Activated CD8-positive, alpha-beta memory T cell treated with anti-CD3 and anti-CD28 coated beads, Interleukin-2, amount 50 U/mL, for 48 hours (primary cell): Measurements from ENCODE around the gene MB21D2.
A peak's percentile ranks its signal among the peaks of the same experiment; 100 is the strongest.
"Not testable (repeated sequence)": the region's sequence is repeated elsewhere in the genome, so short reads cannot be mapped to it uniquely, and the experiment has no call there.

Experiments used
- DNase-seq: peaks from one replicate; pipeline ENCODE4 v3.0.0-alpha.2; 2020

MB21D2 gene

GRCh38 chr3:192917404-192918274, at the start of gene MB21D2:
Gene MB21D2, minus strand, starts transcription at chr3:192917856. Its CDS starts 16 bp downstream, at chr3:192917840.
- peak; percentile 76 for DNase-seq

- DNase-seq, result not testable (repeated sequence)
These were observed 47.5 kb upstream of the MB21D2 start for GRCh38 chr3:192964959-192965719.

GRCh38 chr3:192959773-192960172, 42.1 kb upstream of the MB21D2 start:
- no peak for DNase-seq

- DNase-seq, result no peak
These were observed 40.7 kb upstream of the MB21D2 start for GRCh38 chr3:192958219-192958872.

GRCh38 chr3:192957441-192958021, 39.9 kb upstream of the MB21D2 start:
- no peak for DNase-seq

- no peak for DNase-seq
These were observed 36.3 kb upstream of the MB21D2 start for GRCh38 chr3:192953926-192954325.

- no peak for DNase-seq
These were observed 29.8 kb upstream of the MB21D2 start for GRCh38 chr3:192947421-192947820.

- DNase-seq, result no peak
These were observed 25.7 kb upstream of the MB21D2 start for GRCh38 chr3:192943393-192943792.

GRCh38 chr3:192942625-192943024, 25.0 kb upstream of the MB21D2 start:
- no peak for DNase-seq

- no peak for DNase-seq
These were observed 22.5 kb upstream of the MB21D2 start for GRCh38 chr3:192940129-192940528.

GRCh38 chr3:192935441-192935840, 17.8 kb upstream of the MB21D2 start:
- no peak for DNase-seq

GRCh38 chr3:192933779-192934460, 16.3 kb upstream of the MB21D2 start:
- no peak for DNase-seq

GRCh38 chr3:192933259-192933658, 15.6 kb upstream of the MB21D2 start:
- DNase-seq, result no peak

GRCh38 chr3:192931825-192932224, 14.2 kb upstream of the MB21D2 start:
- DNase-seq, result no peak

GRCh38 chr3:192930577-192930976, 12.9 kb upstream of the MB21D2 start:
- no peak for DNase-seq

GRCh38 chr3:192929755-192930547, 12.3 kb upstream of the MB21D2 start:
- DNase-seq, result no peak

GRCh38 chr3:192929146-192929545, 11.5 kb upstream of the MB21D2 start:
- no peak for DNase-seq

GRCh38 chr3:192928720-192929119, 11.1 kb upstream of the MB21D2 start:
- no peak for DNase-seq

GRCh38 chr3:192928016-192928415, 10.4 kb upstream of the MB21D2 start:
- DNase-seq, result no peak

GRCh38 chr3:192927016-192927415, 9.4 kb upstream of the MB21D2 start:
- DNase-seq, result no peak

GRCh38 chr3:192923731-192924130, 6.1 kb upstream of the MB21D2 start:
- DNase-seq, result no peak

- no peak for DNase-seq
These were observed 4.1 kb upstream of the MB21D2 start for GRCh38 chr3:192921793-192922192.
